Fibroblast of the aortic adventitia (primary cell): Measurements from ENCODE around the gene GALNT9. TPM values are rescaled to one million over a fixed set of nuclear protein-coding genes. Genes with fewer than 3 reads are reported as not detected.

ENCODE experiments used
- DNase-seq: peaks from one replicate; pipeline ENCODE4 v3.0.0-alpha.2; 2010; ENCODE audit warnings: low read depth
- H3K4me3 ChIP-seq: 2 replicates; pipeline ENCODE4 v1.5.1; 2011; ENCODE audit warnings: low read depth, mild to moderate bottlenecking, control low read depth, low read length, moderate library complexity
- CTCF ChIP-seq: IDR thresholded peaks from 2 replicates; pipeline ENCODE4 v1.5.1; 2011; ENCODE audit warnings: mild to moderate bottlenecking, low read length, control low read depth, inconsistent platforms; ENCODE audit not compliant: insufficient read depth
- total RNA-seq: library from RNA; depleted of rRNA; stranded (reverse); fragments of >200 nt; gene quantifications from 2 replicates; pipeline ENCODE4 v1.2.3, GENCODE V29; 2012; ENCODE audit warnings: low replicate concordance

GALNT9 gene
- total RNA-seq, 1 donor = not detected

GRCh38 chr12:132238884-132239283 is 90.5 kb downstream of the GALNT9 start:
- no peak overlapping the region for H3K4me3 ChIP-seq
- no peak for DNase-seq
- TF ChIP-seq CTCF = no peak

GRCh38 chr12:132238488-132238854 is 90.9 kb downstream of the GALNT9 start:
- no peak overlapping the region for H3K4me3 ChIP-seq
- no peak for TF ChIP-seq CTCF
- DNase-seq = no peak

- no peak overlapping the region for H3K4me3 ChIP-seq
- no peak for DNase-seq
- TF ChIP-seq CTCF = no peak
Measured at GRCh38 chr12:132237772-132238487, 91.5 kb downstream of the GALNT9 start.

GRCh38 chr12:132236930-132237771 is 92.2 kb downstream of the GALNT9 start:
- no peak for TF ChIP-seq CTCF
- H3K4me3 ChIP-seq = no peak overlapping the region
- no peak for DNase-seq

DNA sequence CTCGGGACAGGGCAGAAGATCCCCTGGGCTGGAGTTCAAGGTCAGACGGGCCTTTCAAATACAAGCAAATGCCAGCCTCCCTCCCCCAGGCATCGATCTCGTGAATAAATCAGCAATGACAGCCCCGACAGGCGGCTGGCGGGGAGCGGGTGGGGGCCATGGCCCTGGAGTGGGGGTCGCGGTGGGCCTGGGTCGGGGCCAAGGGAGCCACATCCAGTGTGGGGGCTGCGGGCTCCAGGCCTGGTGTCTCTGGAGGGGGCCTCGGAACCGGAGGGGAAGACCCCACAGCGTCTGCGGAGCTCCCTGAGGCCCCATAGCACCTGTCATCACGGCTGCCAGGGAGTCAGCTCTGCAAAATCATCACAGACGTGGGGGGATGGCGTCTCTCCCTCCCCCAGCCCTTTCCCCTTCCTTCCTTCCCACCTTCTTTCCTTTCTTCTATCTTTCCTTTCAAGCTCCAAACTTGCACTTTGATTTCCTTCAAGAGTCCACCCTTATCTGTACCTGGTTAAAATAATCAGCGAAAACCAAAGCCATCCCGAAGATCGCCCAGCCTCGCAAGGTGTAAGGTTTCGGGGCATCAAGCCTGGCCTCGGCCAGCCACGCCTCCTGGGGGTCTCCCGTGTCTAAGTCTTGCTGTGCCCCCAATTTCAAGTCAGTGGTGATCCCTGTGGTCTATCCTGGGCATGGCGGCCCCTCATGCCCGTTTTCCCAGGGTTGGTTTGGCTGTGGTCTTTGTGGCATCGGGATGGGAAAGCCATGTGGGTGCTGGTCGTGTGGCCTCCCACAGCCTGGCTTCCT is 93.1 kb downstream of the GALNT9 start:
- TF ChIP-seq CTCF = no peak

DNA sequence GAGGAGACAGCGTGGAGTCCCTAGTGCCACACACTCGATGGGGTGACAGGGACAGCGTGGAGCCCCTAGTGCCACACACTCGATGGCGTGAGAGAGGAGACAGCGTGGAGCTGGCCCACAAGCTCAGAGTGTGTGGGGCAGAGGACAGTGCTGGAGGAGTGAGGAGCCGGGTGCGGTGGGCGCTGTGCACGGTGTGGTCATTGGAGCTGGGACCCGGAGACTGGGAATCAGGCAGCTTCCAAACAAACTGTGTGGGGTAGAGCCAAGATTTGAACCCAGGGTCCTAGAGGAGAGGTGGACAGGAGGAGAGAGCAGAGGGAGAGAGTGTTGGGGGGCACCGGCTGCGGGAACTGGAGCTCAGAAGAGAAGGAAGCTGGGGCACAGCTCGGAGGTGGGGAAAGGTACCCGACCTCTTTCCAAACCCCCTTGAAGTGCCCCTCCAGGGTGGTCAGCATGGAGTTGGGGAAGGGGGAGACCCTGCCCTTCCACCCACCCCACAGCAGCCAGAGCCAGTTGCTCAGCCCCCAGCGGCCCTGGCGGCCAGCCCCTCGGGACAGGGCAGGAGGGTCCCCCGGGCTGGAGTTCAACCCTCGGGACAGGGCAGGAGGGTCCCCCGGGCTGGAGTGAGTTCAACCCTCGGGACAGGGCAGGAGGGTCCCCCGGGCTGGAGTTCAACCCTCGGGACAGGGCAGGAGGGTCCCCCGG is 94.1 kb downstream of the GALNT9 start:
- DNase-seq = no peak
- no peak for TF ChIP-seq CTCF
- H3K4me3 ChIP-seq = no peak overlapping the region

More for the DNA sequence above, 93.1 kb downstream of the GALNT9 start:
- no peak for DNase-seq
- no peak overlapping the region for H3K4me3 ChIP-seq
